Parathyroid adenoma (tissue), 2 donors: ENCODE data around the gene CYP24A1.

Experiments used
- H2AFZ ChIP-seq: fragments of 300-600 bp; sonication (generic); one replicate; pipeline ENCODE4 v1.7.0; 2017; ENCODE audit warnings: antibody characterized with exemption, mild to moderate bottlenecking
- H3K27ac ChIP-seq: fragments of 300-600 bp; sonication (generic); one replicate; pipeline ENCODE4 v1.7.0; 2017
- H3K27me3 ChIP-seq: fragments of 300-600 bp; sonication (generic); one replicate; pipeline ENCODE4 v1.7.0; 2017; ENCODE audit warnings: low read length; ENCODE audit not compliant: control insufficient read depth, insufficient read depth
- H3K36me3 ChIP-seq: fragments of 300-600 bp; sonication (generic); one replicate; pipeline ENCODE4 v1.7.0; 2017; ENCODE audit warnings: low read length; ENCODE audit not compliant: control insufficient read depth, insufficient read depth
- H3K4me1 ChIP-seq: fragments of 300-600 bp; sonication (generic); one replicate; pipeline ENCODE4 v1.7.0; 2017; ENCODE audit warnings: control low read depth
- H3K4me2 ChIP-seq: fragments of 300-600 bp; sonication (generic); one replicate; pipeline ENCODE4 v1.7.0; 2017; ENCODE audit warnings: low read length
- H3K4me3 ChIP-seq: fragments of 300-600 bp; sonication (generic); one replicate; pipeline ENCODE4 v1.7.0; 2017; ENCODE audit warnings: low read depth, low read length
- H3K79me2 ChIP-seq: fragments of 300-600 bp; sonication (generic); one replicate; pipeline ENCODE4 v1.7.0; 2017; ENCODE audit warnings: control low read depth
- H3K9ac ChIP-seq: fragments of 300-600 bp; sonication (generic); one replicate; pipeline ENCODE4 v1.7.0; 2017; ENCODE audit warnings: mild to moderate bottlenecking
- H3K9me3 ChIP-seq: fragments of 300-600 bp; sonication (generic); one replicate; pipeline ENCODE4 v1.7.0; 2017; ENCODE audit warnings: low read length; ENCODE audit not compliant: control insufficient read depth
- CTCF ChIP-seq: fragments of 300-600 bp; sonication (generic); IDR thresholded peaks from one replicate; pipeline ENCODE4 v1.7.0; 2017; ENCODE audit warnings: antibody characterized with exemption, mild to moderate bottlenecking
- donor health status: primary hyperparathyroidism.

CYP24A1 gene

GRCh38 chr20:54194724-54195438, 21.1 kb upstream of the CYP24A1 start:
- Histone ChIP-seq H3K27ac (no peak overlapping the region), H3K9ac (no peak overlapping the region)
- no peak for TF ChIP-seq CTCF

GRCh38 chr20:54193817-54194216, 20.0 kb upstream of the CYP24A1 start:
- no peak overlapping the region for H3K27ac ChIP-seq
- no peaks in the 10 kb centered on the region for H3K9me3 ChIP-seq
- H3K79me2 ChIP-seq = no peaks in the 10 kb centered on the region
- no peak overlapping the region for H3K9ac ChIP-seq
- H3K4me3 ChIP-seq = no peak overlapping the region
- no peak overlapping the region for H3K4me2 ChIP-seq
- H3K27me3 ChIP-seq = no peaks in the 10 kb centered on the region
- no peaks in the 10 kb centered on the region for H3K36me3 ChIP-seq
- H3K4me1 ChIP-seq = no peaks in the 10 kb centered on the region
- TF ChIP-seq CTCF = no peak
- no peak overlapping the region for H2AFZ ChIP-seq

More at GRCh38 chr20:54194724-54195438, 21.1 kb upstream of the CYP24A1 start:
- Histone ChIP-seq H3K4me1 (no peaks in the 10 kb centered on the region), H3K79me2 (no peaks in the 10 kb centered on the region), H3K9me3 (no peaks in the 10 kb centered on the region), H3K4me2 (no peak overlapping the region), H3K36me3 (no peaks in the 10 kb centered on the region), H3K4me3 (no peak overlapping the region), H2AFZ (peak overlapping the region; percentile 77), H3K27me3 (no peaks in the 10 kb centered on the region)

DNA sequence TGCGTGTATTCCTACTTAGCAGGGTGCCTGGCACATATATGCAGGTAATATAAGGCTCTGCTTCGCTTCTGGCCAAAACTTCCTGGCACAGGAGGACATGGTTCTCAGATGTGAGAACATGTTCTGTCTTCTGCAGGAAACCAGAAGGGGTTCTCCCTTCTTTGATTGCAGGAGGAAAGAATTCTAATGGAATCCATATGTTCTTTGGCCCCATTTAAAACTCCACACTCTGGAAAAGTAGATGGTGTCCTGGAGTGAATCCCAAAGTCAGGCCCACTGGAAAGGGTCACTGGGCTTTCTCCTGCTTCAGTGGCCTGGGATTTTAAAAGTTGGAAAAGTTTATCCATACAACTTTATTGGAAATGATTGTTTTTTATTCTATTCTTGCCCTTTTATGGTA, 16.4 kb upstream of the CYP24A1 start:
- H3K79me2 ChIP-seq = no peaks in the 10 kb centered on the region
- H3K4me1 ChIP-seq = no peaks in the 10 kb centered on the region
- no peaks in the 10 kb centered on the region for H3K27me3 ChIP-seq
- H3K27ac ChIP-seq = no peak overlapping the region
- H3K9ac ChIP-seq = no peak overlapping the region
- H3K9me3 ChIP-seq = no peaks in the 10 kb centered on the region
- no peak for TF ChIP-seq CTCF
- H3K4me2 ChIP-seq = no peak overlapping the region
- H3K4me3 ChIP-seq = no peak overlapping the region
- H2AFZ ChIP-seq = no peak overlapping the region
- H3K36me3 ChIP-seq = no peaks in the 10 kb centered on the region

- Histone ChIP-seq H3K27me3 (no peaks in the 10 kb centered on the region), H3K4me2 (no peak overlapping the region), H2AFZ (no peak overlapping the region), H3K9ac (no peak overlapping the region), H3K27ac (no peak overlapping the region), H3K9me3 (no peaks in the 10 kb centered on the region), H3K4me1 (no peaks in the 10 kb centered on the region), H3K36me3 (no peaks in the 10 kb centered on the region), H3K4me3 (no peak overlapping the region), H3K79me2 (no peaks in the 10 kb centered on the region)
- no peak for TF ChIP-seq CTCF
These were observed 15.8 kb upstream of the CYP24A1 start for GRCh38 chr20:54189630-54190029.
